Common myeloid progenitor, CD34-positive (primary cell): ENCODE measurements around the gene MTHFD2.
A peak's percentile ranks its signal among the peaks of the same experiment; 100 is the strongest.

Source experiments
- CTCF ChIA-PET: fragments of 350-600 bp; sonication (Branson Sonifier 250); formaldehyde crosslinking; loops from one replicate; lab custom pipeline; 2021; ENCODE audit warnings: antibody characterized with exemption; lab: Charles Lee
- POLR2A ChIA-PET: fragments of 350-600 bp; sonication (Branson Sonifier 250); formaldehyde crosslinking; loops from one replicate; lab custom pipeline; 2021; ENCODE audit warnings: antibody characterized with exemption; lab: Charles Lee
- DNase-seq, 3 donors: peaks; one replicate each; pipeline versions ENCODE4 v3.0.0 to v3.0.0-alpha.2; 2013
- H3K27ac ChIP-seq, 2 experiments: 1 replicate in 1 of 2; 2 replicates in 1 of 2; pipeline ENCODE4 v1.7.0; 2013; ENCODE audit warnings: inconsistent platforms in 2 of 2, low read length in 2 of 2, mild to moderate bottlenecking in 2 of 2, low read depth in 1 of 2, moderate library complexity in 1 of 2; ENCODE audit not compliant: severe bottlenecking in 2 of 2, insufficient read depth in 1 of 2, poor library complexity in 1 of 2
- H3K27me3 ChIP-seq, 5 experiments: replicated peaks in 2 of 5; 1 replicate in 3 of 5; 2 replicates in 2 of 5; pipeline versions ENCODE4 v1.6.1 to v1.7.0; 2013; ENCODE audit warnings: low read length in 4 of 5, mild to moderate bottlenecking in 2 of 5, moderate library complexity in 2 of 5, inconsistent platforms in 1 of 5; ENCODE audit not compliant: insufficient read depth in 5 of 5, control insufficient read depth in 4 of 5
- H3K36me3 ChIP-seq, 4 experiments: 1 replicate in 2 of 4; 2 replicates in 2 of 4; pipeline versions ENCODE4 v1.6.1 to v1.7.0; 2013; ENCODE audit warnings: low read length in 3 of 4, control low read depth in 1 of 4, mild to moderate bottlenecking in 1 of 4; ENCODE audit not compliant: control insufficient read depth in 4 of 4, insufficient read depth in 4 of 4
- H3K4me1 ChIP-seq, 4 experiments: 1 replicate in 3 of 4; 2 replicates in 1 of 4; pipeline versions ENCODE4 v1.6.1 to v1.7.1; 2013; ENCODE audit warnings: low read length in 3 of 4, mild to moderate bottlenecking in 3 of 4, control low read depth in 1 of 4, inconsistent platforms in 1 of 4, moderate library complexity in 1 of 4; ENCODE audit not compliant: control insufficient read depth in 4 of 4, insufficient read depth in 4 of 4; ENCODE audit errors: control extremely low read depth in 1 of 4
- H3K4me3 ChIP-seq, 7 experiments: 1 replicate in 4 of 7; 2 replicates in 3 of 7; pipeline versions ENCODE4 v1.5.1 to v1.7.0; 2013; ENCODE audit warnings: mild to moderate bottlenecking in 7 of 7, low read length in 6 of 7, moderate library complexity in 6 of 7, inconsistent platforms in 2 of 7, low read depth in 2 of 7, control low read depth in 1 of 7; ENCODE audit not compliant: insufficient read depth in 4 of 7, control insufficient read depth in 1 of 7; ENCODE audit errors: extremely low read depth in 1 of 7
- H3K9me3 ChIP-seq, 5 experiments: 1 replicate in 4 of 5; 2 replicates in 1 of 5; pipeline versions ENCODE4 v1.6.1 to v1.7.1; 2013; ENCODE audit warnings: low read length in 4 of 5, mild to moderate bottlenecking in 2 of 5, inconsistent platforms in 1 of 5, low read depth in 1 of 5, moderate library complexity in 1 of 5; ENCODE audit not compliant: control insufficient read depth in 4 of 5, insufficient read depth in 2 of 5; ENCODE audit errors: control extremely low read depth in 1 of 5
- WGBS: methylation state at CpG from one replicate; pipeline ENCODE4 v1.1.5; 2013; ENCODE audit not compliant: insufficient coverage; 5-methylcytosine and 5-hydroxymethylcytosine counted together

The MTHFD2 gene

DNA sequence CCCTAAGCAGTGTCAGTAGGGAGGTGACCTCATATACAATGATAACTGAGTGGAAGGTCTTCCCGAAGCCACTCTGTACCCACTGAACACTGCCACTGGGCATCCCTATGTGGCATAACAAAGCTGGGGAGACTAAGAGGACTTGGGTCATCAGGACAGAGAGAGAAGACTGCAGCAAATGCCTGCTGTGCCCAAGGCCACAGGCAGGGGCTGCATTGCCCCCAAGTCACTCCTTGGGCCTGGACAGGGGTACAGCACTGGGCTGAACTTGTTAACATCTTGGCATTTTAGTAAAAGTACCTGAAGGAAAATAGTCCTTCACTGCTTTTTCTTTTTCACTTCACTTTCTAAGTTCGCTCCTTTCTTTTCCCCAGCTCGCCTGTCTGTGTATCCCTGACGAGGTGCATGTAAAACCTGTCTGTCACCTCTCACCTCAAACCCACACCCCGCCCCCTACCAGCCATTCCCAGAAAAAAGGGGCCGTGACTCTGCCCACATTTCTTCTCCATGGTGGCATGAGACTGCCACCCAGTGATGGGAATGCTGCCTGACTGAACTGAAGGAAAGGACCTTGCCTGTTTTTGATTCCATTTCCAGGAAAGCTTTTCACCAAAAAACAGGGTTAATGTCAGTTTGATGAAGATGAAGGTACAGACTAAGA, 62.9 kb downstream of the MTHFD2 start:
- Histone ChIP-seq H3K27me3 (no peaks in the 10 kb centered on the region), H3K36me3 (peaks cover 0 to 3% (median 2%) of the 10 kb centered on the region in 4 experiments), H3K4me3 (no peak overlapping the region), H3K27ac (no peak overlapping the region), H3K9me3 (no peaks in the 10 kb centered on the region), H3K4me1 (no peaks in the 10 kb centered on the region)
- WGBS: 93% methylated on average over 4 of the region's 6 CpGs
- no peak for DNase-seq
- POLR2A ChIA-PET: no interaction called here
- CTCF ChIA-PET: interaction anchor here (1.3 kb wide), 1 partner anchor 11 kb away, joined by 3 read pairs; no protein-coding TSS in a partner anchor

DNA sequence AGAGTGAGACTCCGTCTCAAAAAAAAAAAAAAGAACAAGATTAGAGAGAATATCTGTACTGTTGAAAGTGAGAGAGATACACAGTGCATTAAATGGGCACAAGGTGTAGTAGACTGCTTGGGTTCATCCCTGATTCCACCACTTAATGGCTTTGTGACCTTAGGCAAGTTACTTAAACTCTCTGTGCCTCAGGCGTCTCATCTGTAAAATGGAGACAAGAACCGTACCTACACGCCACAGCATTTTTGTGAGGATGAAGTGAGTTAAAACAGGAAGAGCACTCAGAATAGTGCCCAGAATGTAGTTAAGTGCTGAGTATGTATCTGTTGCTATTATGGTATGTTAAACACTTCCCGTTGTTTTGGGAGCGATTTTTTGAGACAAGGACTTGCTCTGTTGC, 64.3 kb downstream of the MTHFD2 start:
- WGBS: 100% methylated on average over 4 of the region's 6 CpGs
- Histone ChIP-seq H3K36me3 (peaks cover 0 to 3% (median 2%) of the 10 kb centered on the region in 4 experiments), H3K27me3 (no peaks in the 10 kb centered on the region), H3K4me3 (no peak overlapping the region), H3K9me3 (no peaks in the 10 kb centered on the region), H3K27ac (no peak overlapping the region), H3K4me1 (peaks cover 0 to 4% (median 0%) of the 10 kb centered on the region in 4 experiments)
- DNase-seq: no peak
- POLR2A ChIA-PET: no interaction called here
- CTCF ChIA-PET: no interaction called here

DNA sequence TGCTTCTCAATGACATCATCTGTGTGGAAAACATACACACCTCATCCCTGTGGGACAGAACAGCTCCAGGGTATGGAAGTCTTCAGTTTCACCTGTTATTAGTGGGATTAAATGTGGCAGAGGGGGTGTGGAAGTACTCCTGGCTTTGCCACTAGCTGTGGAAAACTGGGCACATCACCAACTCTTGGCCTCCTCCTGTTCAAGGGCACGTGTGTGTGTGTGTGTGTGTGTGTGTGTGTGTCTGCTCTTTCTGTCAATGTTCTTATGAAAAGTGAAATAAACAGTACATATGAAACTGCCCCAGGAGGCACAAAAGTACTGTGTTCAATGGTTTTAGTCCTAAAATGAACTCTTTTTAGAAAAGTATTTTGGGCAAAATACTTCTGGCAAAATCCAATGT, 65.9 kb downstream of the MTHFD2 start:
- ChIA-PET POLR2A (interaction anchor here (0.6 kb wide), 1 partner anchor 148 kb away, joined by 3 read pairs; no protein-coding TSS in a partner anchor), CTCF (interaction anchor here (1.0 to 1.4 kb wide), 2 partner anchors 14 to 71 kb away, joined by 3 to 6 read pairs; no protein-coding TSS in a partner anchor)
- no CpG with 5 or more reads among the region's 1 CpG for WGBS
- Histone ChIP-seq H3K9me3 (no peaks in the 10 kb centered on the region), H3K4me3 (no peak overlapping the region), H3K27me3 (no peaks in the 10 kb centered on the region), H3K27ac (no peak overlapping the region), H3K4me1 (peaks cover 0 to 4% (median 0%) of the 10 kb centered on the region in 4 experiments), H3K36me3 (peaks cover 0 to 3% (median 2%) of the 10 kb centered on the region in 4 experiments)
- DNase-seq: no peak

DNA sequence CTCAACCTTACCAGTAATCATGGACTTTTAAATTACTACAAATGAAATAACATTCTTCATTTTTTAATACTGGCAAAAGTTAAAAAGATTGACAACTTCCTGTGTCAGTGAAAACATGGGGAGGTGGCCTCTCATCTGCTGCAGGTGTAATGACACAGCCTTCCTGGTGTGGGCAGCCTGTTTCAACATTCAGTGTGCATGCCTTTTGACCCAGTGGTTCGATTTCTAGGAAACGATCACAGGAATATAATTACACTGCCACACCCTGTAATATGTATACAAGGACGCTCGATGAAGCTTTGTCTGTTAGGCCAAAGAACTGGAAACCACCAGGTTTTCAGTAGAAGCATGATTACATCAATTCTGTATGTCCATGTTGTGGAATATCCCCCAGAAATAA, 68.7 kb downstream of the MTHFD2 start:
- peaks cover 0 to 4% (median 0%) of the 10 kb centered on the region in 4 experiments for H3K4me1 ChIP-seq
- ChIA-PET CTCF (interaction anchor here (0.6 kb wide), 1 partner anchor 207 kb away, joined by 3 read pairs; no protein-coding TSS in a partner anchor), POLR2A (no interaction called here)
- H3K4me3 ChIP-seq: no peak overlapping the region
- H3K27me3 ChIP-seq: no peaks in the 10 kb centered on the region
- H3K9me3 ChIP-seq: no peaks in the 10 kb centered on the region
- peaks cover 0 to 3% (median 2%) of the 10 kb centered on the region in 4 experiments for H3K36me3 ChIP-seq
- peak in 2 of 3 donors; percentile 34 to 42 for DNase-seq
- H3K27ac ChIP-seq: no peak overlapping the region
- no CpG with 5 or more reads among the region's 4 CpGs for WGBS
